ENCODE results near the gene MED16.
A peak's percentile ranks its signal among the peaks of the same experiment; 100 is the strongest.

The MED16 gene

GRCh38 chr19:920051-920864 is 27.3 kb upstream of the MED16 start:
- H3K79me1 ChIP-seq (replicated peaks; ENCODE audit: low read length, poor library complexity, severe bottlenecking): peaks cover 5% of the 10 kb centered on the region
- 5% methylated on average over 73 of the region's 84 CpGs for WGBS

DNA sequence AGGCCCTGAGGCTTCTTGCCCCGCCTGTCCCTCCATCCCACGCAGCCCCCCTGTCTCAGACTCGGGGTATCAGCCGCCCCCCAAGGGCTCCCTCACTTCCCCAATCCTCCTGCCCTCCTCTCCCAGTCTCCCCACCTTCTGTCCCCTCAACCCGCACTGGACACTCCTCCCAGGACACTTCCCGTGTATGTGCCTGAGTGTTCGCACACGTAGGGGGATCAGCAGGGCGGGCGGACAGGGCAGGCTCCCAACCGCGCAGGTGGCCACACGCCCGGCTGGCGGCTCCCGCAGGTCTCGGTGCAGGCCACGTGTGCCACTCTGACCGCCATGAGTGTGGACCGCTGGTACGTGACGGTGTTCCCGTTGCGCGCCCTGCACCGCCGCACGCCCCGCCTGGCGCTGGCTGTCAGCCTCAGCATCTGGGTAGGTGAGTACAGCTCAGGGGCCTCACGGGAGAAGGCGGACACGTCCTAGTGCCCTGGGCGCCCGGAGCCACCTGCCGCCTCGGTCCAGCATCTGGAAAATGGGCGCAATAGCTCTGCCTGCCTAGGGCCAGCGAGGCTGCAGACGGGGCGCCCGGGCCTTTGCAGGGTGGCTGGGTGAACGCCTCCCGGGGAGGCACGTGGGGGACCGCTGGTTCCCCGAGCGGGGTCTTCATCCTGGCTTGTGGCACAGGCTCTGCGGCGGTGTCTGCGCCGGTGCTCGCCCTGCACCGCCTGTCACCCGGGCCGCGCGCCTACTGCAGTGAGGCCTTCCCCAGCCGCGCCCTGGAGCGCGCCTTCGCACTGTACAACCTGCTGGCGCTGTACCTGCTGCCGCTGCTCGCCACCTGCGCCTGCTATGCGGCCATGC is 26.4 kb upstream of the MED16 start:
- Histone ChIP-seq H3K79me1 (replicated peaks; ENCODE audit: low read length, poor library complexity, severe bottlenecking) (peaks cover 5% of the 10 kb centered on the region), H4K91ac (ENCODE audit: low read length) (no peak overlapping the region), H3K4me3 (ENCODE audit: insufficient read depth in 1 of 2, low read depth in 1 of 2, low read length in 2 of 2) (peak overlapping the region in 1 of 2 experiments; percentile 15), H3K18ac (ENCODE audit: low read depth in 1 of 2, low read length in 2 of 2) (no peak overlapping the region), H3K9me3 (ENCODE audit: control insufficient read depth, low read length) (no peaks in the 10 kb centered on the region), H3K4me2 (ENCODE audit: low read length, poor library complexity, severe bottlenecking) (peak overlapping the region; percentile 45), H2BK5ac (ENCODE audit: low read depth, low read length, poor library complexity, severe bottlenecking) (no peak overlapping the region), H2AK5ac (ENCODE audit: low read length, severe bottlenecking) (no peak overlapping the region), H3K36me3 (ENCODE audit: control insufficient read depth in 1 of 2, insufficient read depth in 2 of 2, low read depth in 1 of 2, low read length in 2 of 2) (no peaks in the 10 kb centered on the region), H2AFZ (ENCODE audit: low read depth, low read length) (no peak overlapping the region), H2BK15ac (ENCODE audit: low read depth, poor library complexity, severe bottlenecking) (no peak overlapping the region), H3K9ac (ENCODE audit: low read length) (no peak overlapping the region), H4K8ac (ENCODE audit: low read length) (no peak overlapping the region), H3K27ac (ENCODE audit: low read length, poor library complexity, severe bottlenecking) (no peak overlapping the region), H3K14ac (ENCODE audit: low read length in 2 of 2) (no peak overlapping the region), H3K23ac (ENCODE audit: low read length in 2 of 2) (peak overlapping the region in 1 of 2 experiments; percentile 72), H3K27me3 (ENCODE audit: control insufficient read depth in 1 of 2, insufficient read depth in 1 of 2, low read length in 2 of 2) (peaks cover 40 to 42% of the 10 kb centered on the region in 2 experiments), H3K4me1 (ENCODE audit: control insufficient read depth, insufficient read depth, low read depth, low read length) (peaks cover 41% of the 10 kb centered on the region), H2BK120ac (ENCODE audit: low read depth, low read length) (no peak overlapping the region), H2BK12ac (ENCODE audit: low read length in 2 of 2) (no peak overlapping the region), H3K4ac (ENCODE audit: low read depth in 1 of 2, low read length in 2 of 2) (no peak overlapping the region)
- DNase-seq: no peak
- 8% methylated on average over 68 of the region's 68 CpGs for WGBS

More at GRCh38 chr19:920051-920864, 27.3 kb upstream of the MED16 start:
- Histone ChIP-seq H3K18ac (ENCODE audit: low read depth in 1 of 2, low read length in 2 of 2) (no peak overlapping the region), H4K91ac (ENCODE audit: low read length) (no peak overlapping the region), H3K4me1 (ENCODE audit: control insufficient read depth, insufficient read depth, low read depth, low read length) (peaks cover 48% of the 10 kb centered on the region), H2BK120ac (ENCODE audit: low read depth, low read length) (no peak overlapping the region), H3K14ac (ENCODE audit: low read length in 2 of 2) (peak overlapping the region in 1 of 2 experiments; percentile 63), H3K4me3 (ENCODE audit: insufficient read depth in 1 of 2, low read depth in 1 of 2, low read length in 2 of 2) (peak overlapping the region in 1 of 2 experiments; percentile 24), H2AFZ (ENCODE audit: low read depth, low read length) (peak overlapping the region; percentile 19), H3K27ac (ENCODE audit: low read length, poor library complexity, severe bottlenecking) (no peak overlapping the region), H3K23ac (ENCODE audit: low read length in 2 of 2) (peak overlapping the region in 1 of 2 experiments; percentile 72), H3K27me3 (ENCODE audit: control insufficient read depth in 1 of 2, insufficient read depth in 1 of 2, low read length in 2 of 2) (peaks cover 40 to 42% of the 10 kb centered on the region in 2 experiments), H4K8ac (ENCODE audit: low read length) (no peak overlapping the region), H3K4me2 (ENCODE audit: low read length, poor library complexity, severe bottlenecking) (peak overlapping the region; percentile 67), H2BK5ac (ENCODE audit: low read depth, low read length, poor library complexity, severe bottlenecking) (no peak overlapping the region), H3K9ac (ENCODE audit: low read length) (no peak overlapping the region), H3K4ac (ENCODE audit: low read depth in 1 of 2, low read length in 2 of 2) (no peak overlapping the region), H2AK5ac (ENCODE audit: low read length, severe bottlenecking) (no peak overlapping the region), H2BK15ac (ENCODE audit: low read depth, poor library complexity, severe bottlenecking) (no peak overlapping the region), H3K36me3 (ENCODE audit: control insufficient read depth in 1 of 2, insufficient read depth in 2 of 2, low read depth in 1 of 2, low read length in 2 of 2) (no peaks in the 10 kb centered on the region), H2BK12ac (ENCODE audit: low read length in 2 of 2) (no peak overlapping the region), H3K9me3 (ENCODE audit: control insufficient read depth, low read length) (no peaks in the 10 kb centered on the region)
- peak; percentile 38 for DNase-seq

GRCh38 chr19:918481-919198 is 25.7 kb upstream of the MED16 start:
- H3K4ac ChIP-seq (ENCODE audit: low read depth in 1 of 2, low read length in 2 of 2): no peak overlapping the region
- H3K4me1 ChIP-seq (ENCODE audit: control insufficient read depth, insufficient read depth, low read depth, low read length): peaks cover 38% of the 10 kb centered on the region
- no peaks in the 10 kb centered on the region for H3K36me3 ChIP-seq (ENCODE audit: control insufficient read depth in 1 of 2, insufficient read depth in 2 of 2, low read depth in 1 of 2, low read length in 2 of 2)
- no peak overlapping the region for H4K91ac ChIP-seq (ENCODE audit: low read length)
- no peak overlapping the region for H2AFZ ChIP-seq (ENCODE audit: low read depth, low read length)
- H3K4me2 ChIP-seq (ENCODE audit: low read length, poor library complexity, severe bottlenecking): no peak overlapping the region
- H3K27ac ChIP-seq (ENCODE audit: low read length, poor library complexity, severe bottlenecking): no peak overlapping the region
- no peak overlapping the region for H4K8ac ChIP-seq (ENCODE audit: low read length)
- WGBS: 7% methylated on average over 46 of the region's 58 CpGs
- no peak overlapping the region for H3K9ac ChIP-seq (ENCODE audit: low read length)
- H2BK5ac ChIP-seq (ENCODE audit: low read depth, low read length, poor library complexity, severe bottlenecking): no peak overlapping the region
- H2BK12ac ChIP-seq (ENCODE audit: low read length in 2 of 2): no peak overlapping the region
- H3K18ac ChIP-seq (ENCODE audit: low read depth in 1 of 2, low read length in 2 of 2): no peak overlapping the region
- no peak overlapping the region for H2BK15ac ChIP-seq (ENCODE audit: low read depth, poor library complexity, severe bottlenecking)
- peaks cover 40 to 42% of the 10 kb centered on the region in 2 experiments for H3K27me3 ChIP-seq (ENCODE audit: control insufficient read depth in 1 of 2, insufficient read depth in 1 of 2, low read length in 2 of 2)
- peaks cover 4% of the 10 kb centered on the region for H3K79me1 ChIP-seq (replicated peaks; ENCODE audit: low read length, poor library complexity, severe bottlenecking)
- no peaks in the 10 kb centered on the region for H3K9me3 ChIP-seq (ENCODE audit: control insufficient read depth, low read length)
- no peak overlapping the region for H3K14ac ChIP-seq (ENCODE audit: low read length in 2 of 2)
- peak overlapping the region in 1 of 2 experiments; percentile 9 for H3K23ac ChIP-seq (ENCODE audit: low read length in 2 of 2)
- no peak overlapping the region for H2AK5ac ChIP-seq (ENCODE audit: low read length, severe bottlenecking)
- H2BK120ac ChIP-seq (ENCODE audit: low read depth, low read length): no peak overlapping the region
- no peak for DNase-seq
- peak overlapping the region in 1 of 2 experiments; percentile 20 for H3K4me3 ChIP-seq (ENCODE audit: insufficient read depth in 1 of 2, low read depth in 1 of 2, low read length in 2 of 2)

Measured in mesenchymal stem cell (in vitro differentiated cells and primary cell).